Keratinocyte (primary cell): Measurements from ENCODE around the gene MAPRE2.

Experiments used
- EZH2 ChIP-seq: IDR thresholded peaks from one replicate; pipeline ENCODE4 v1.6.1; 2012; ENCODE audit warnings: inconsistent platforms, mild to moderate bottlenecking, low read length, moderate library complexity
- TF ChIP-seq, protein P1 (sequence below), 3 experiments: IDR thresholded peaks in 1 of 3; conservative IDR thresholded peaks in 1 of 3; optimal IDR thresholded peaks in 1 of 3; 2 replicates in 2 of 3; 3 replicates in 1 of 3; pipeline versions ENCODE3 to v1.5.1; 2011; ENCODE audit warnings: low read length in 3 of 3, mild to moderate bottlenecking in 3 of 3, moderate library complexity in 2 of 3, control low read depth in 1 of 3, inconsistent platforms in 1 of 3; ENCODE audit not compliant: insufficient read depth in 2 of 3; ENCODE audit errors: extremely low read depth in 1 of 3

DNA sequence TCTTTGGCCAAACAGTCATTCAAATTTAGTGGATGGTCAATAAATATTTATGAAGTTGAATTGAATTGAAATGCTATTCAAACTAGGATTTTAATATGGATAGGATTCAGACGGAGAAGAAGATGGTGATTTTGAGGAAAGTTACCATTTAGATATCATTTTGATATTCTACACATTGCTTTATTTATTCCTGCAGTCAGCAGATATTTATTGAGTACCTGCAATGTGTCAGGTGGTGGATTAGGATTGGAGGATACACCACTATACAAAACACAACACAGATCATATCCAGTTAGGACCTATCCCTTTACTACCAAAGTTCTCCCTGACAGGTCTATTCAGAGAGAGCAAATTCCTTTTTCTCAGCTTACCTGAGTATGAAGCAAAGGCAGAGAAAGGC, 38.8 kb downstream of the MAPRE2 start:
- TF ChIP-seq, protein P1, sequence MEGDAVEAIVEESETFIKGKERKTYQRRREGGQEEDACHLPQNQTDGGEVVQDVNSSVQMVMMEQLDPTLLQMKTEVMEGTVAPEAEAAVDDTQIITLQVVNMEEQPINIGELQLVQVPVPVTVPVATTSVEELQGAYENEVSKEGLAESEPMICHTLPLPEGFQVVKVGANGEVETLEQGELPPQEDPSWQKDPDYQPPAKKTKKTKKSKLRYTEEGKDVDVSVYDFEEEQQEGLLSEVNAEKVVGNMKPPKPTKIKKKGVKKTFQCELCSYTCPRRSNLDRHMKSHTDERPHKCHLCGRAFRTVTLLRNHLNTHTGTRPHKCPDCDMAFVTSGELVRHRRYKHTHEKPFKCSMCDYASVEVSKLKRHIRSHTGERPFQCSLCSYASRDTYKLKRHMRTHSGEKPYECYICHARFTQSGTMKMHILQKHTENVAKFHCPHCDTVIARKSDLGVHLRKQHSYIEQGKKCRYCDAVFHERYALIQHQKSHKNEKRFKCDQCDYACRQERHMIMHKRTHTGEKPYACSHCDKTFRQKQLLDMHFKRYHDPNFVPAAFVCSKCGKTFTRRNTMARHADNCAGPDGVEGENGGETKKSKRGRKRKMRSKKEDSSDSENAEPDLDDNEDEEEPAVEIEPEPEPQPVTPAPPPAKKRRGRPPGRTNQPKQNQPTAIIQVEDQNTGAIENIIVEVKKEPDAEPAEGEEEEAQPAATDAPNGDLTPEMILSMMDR (optimal IDR thresholded peaks at IDR 0.05 in 1 of 3, IDR thresholded peaks at IDR 0.05 in 1 of 3, conservative IDR thresholded peaks at IDR 0.05 in 1 of 3; ENCODE audit: extremely low read depth in 1 of 3, insufficient read depth in 2 of 3, low read length in 3 of 3): no peak
- TF ChIP-seq EZH2: no peak
